Subcutaneous adipose tissue (tissue), 4 donors: ENCODE measurements around the gene ZNF655. TPM values are rescaled to one million over a fixed set of nuclear protein-coding genes. Genes with fewer than 3 reads are reported as not detected.

Experiments
- CTCF ChIP-seq: fragments of 450-650 bp; IDR thresholded peaks from one replicate; pipeline ENCODE4 v1.5.1; 2016; ENCODE audit warnings: low read depth, mild to moderate bottlenecking, control low read depth, antibody characterized with exemption, moderate library complexity
- total RNA-seq, 4 donors: library from RNA; depleted of rRNA; stranded (reverse); fragments of >200 nt; gene quantifications; one replicate each; pipeline ENCODE4 v1.1.0, GENCODE V29; 2016

ZNF655 gene
- total RNA-seq, 4 donors from 2014 or later, result 96.0 to 128 (median 108) TPM

DNA sequence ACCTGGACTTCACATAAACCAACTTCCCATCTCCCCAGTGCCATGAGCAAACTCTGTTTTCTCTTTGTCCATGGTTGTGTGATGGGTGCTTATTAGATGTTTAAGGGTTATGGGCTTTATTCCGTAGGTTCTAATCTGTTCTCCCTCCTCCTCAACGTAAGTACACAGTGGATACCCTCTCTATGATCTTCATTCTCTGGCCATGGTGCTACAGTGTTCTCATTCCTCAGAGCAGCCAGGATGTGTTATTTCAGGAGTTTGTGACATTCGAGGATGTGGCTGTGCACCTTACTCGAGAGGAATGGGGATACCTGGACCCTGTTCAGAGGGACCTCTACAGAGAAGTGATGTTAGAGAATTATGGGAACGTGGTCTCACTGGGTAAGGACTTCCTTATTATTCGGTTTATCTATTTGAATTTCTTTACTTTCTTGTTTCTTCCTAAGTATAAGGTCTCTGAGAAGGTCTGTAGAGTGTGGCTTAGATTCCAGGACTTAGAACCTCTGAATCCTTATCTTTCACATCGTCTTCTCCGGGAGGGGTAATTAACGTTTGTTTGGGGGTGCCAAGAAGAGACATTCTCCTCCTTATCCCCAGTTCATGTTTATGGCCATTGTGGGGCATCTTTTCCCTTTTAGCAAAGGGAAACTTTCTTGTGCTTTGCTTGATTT is 3.8 kb downstream of the ZNF655 start:
- no peak for TF ChIP-seq CTCF

DNA sequence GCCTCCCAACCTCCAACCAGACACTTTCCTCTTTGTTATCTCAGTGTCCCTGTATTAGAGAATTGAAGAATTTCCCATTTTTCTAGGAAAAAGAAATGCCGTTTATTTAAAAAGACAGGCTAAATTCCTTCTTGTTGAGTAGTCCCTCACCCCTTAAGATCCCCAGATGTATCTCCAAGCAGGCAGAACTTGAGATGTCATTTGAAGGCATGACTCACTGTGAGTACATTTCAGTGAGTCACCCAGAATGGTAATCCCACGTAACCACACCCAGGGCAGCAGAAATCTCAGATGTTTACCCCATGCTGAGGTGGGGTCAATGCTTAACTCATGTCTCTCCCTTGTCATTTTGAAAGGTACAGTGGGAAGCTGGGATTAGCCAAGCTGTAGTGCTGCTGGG is 4.4 kb downstream of the ZNF655 start:
- TF ChIP-seq CTCF, result no peak

DNA sequence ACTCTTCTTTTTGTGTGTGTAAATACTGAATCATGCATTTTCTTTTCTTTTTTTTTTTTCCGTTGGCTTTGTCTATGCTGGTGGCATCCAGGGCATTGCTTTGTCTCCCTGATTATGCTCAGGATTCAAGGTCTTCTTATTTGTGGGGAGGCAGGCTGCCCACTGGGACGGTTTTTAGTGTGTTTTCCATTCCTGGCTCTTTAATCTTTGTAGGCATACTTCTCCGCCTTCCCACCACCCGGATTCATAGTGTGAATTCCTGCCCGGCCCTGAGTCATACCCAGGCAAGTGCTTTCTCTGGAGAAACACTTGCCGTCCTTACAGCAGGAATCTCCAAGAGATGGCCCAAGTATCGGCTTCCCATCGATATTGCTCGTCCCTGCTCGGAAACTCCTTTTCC is 5.2 kb downstream of the ZNF655 start:
- TF ChIP-seq CTCF, result no peak

- TF ChIP-seq CTCF, result no peak
These were observed 13.3 kb downstream of the ZNF655 start for GRCh38 chr7:99571768-99572167.

DNA sequence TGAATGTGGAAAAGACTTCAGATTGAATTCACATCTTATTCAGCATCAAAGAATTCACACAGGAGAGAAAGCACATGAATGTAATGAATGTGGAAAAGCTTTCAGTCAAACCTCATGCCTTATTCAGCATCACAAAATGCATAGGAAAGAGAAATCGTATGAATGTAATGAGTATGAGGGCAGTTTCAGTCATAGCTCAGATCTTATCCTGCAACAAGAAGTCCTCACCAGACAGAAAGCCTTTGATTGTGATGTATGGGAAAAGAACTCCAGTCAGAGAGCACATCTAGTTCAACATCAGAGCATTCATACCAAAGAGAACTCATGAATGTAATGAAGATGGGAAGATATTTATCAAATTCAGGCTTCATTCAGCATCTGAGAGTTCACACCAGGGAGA is 14.8 kb downstream of the ZNF655 start:
- TF ChIP-seq CTCF, result no peak

DNA sequence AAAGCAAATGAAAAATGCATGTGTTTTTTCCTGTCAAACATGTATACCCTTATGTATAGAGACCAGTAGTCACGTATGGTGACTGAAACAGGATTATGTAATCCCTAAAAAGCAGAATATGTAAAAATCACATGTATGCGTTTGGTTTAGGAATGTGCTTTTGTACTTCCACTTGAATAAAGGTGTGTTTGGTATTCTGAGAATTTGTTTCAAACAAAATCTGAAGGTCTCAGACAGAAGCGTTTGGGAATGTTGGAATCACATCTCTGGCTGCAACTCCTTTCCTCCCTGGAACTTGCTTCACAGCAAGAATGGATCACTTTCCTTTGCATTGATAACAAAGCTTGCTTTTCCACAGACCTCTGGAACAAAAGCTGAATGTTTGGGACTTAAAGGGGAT is 17.8 kb downstream of the ZNF655 start:
- TF ChIP-seq CTCF, result no peak

DNA sequence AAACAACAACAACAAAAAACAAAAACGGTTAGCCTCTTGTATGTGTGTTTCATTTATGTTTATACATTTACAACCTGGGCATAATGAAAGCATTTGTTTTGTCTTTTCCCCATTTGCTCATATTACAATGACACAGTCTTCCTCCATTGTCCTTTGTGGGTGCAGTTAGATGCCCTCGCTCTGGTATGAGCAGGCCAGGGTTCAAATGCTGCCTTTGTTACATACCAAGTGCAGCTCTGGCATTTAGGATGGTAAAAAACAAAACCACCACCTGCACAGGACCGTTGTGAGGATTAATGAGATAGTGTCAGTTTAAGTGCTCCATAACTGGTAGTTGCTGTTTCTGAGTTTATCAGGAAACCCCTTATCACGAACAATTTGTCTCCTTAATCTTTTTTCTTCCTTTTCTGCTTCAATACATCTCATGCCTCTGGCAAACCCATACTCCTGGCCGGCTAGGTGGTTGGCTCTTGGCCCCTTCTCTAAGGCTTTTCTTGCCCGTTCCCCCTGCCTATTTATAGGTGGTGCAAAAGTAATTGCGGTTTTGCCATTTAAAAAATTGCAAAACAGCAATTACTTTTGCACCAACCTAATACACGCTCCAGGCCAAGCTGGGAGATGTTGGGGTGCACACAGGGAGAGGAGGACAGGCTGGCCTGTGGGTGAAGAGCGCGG is 21.0 kb downstream of the ZNF655 start:
- TF ChIP-seq CTCF, result no peak
